Right lobe of liver (tissue), 4 donors: ENCODE results near the gene TNFSF8.

Experiments
- CTCF ChIP-seq, 4 donors: fragments of 200-600 bp in 3 of 4; fragments of 450-650 bp in 1 of 4; IDR thresholded peaks; one replicate each; pipeline versions ENCODE4 v1.5.1 to v1.8.0; 2016 to 2022; ENCODE audit warnings: antibody characterized with exemption in 4 of 4, mild to moderate bottlenecking in 2 of 4
- POLR2A ChIP-seq: fragments of 450-650 bp; IDR thresholded peaks from one replicate; pipeline ENCODE4 v1.6.1; 2017; ENCODE audit warnings: antibody characterized with exemption, mild to moderate bottlenecking
- donor health status: DM: no; HTN: no; CAD: no.
- donor health status: DM: no; HTN: no; CAD: no.
- donor health status: DM: no; HTN: yes; CAD: no.

DNA sequence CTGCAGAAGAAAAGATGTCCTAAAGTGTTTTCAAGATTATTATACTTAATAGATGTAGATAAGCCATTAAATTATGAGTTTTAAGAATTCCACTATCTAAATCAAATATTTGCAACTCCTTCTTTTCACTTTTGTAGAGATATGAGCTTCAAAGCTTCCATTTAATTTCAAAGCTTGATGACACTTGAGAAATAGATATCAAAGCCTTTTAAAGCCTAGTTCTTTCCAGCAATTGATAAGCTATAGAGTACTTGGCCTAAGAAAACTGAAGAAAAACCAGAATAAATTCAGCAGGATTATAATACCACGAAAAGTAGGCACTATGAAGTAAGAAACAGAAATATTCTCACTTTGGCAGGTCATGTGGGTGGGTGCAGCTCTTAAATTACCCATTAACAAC lies 1.7 kb downstream of the TNFSF8 start:
- TF ChIP-seq POLR2A = no peak
- no peak for TF ChIP-seq CTCF (IDR thresholded peaks at IDR 0.05)
